K562 (cell line): ENCODE results near the gene ZNF155. TPM values are rescaled to one million over a fixed set of nuclear protein-coding genes. Genes with fewer than 3 reads are reported as not detected.
A peak's percentile ranks its signal among the peaks of the same experiment; 100 is the strongest.

Source experiments
- CAMTA2 ChIP-seq: fragments of 250-450 bp; sonication (Bioruptor Pico); conservative IDR thresholded peaks from 2 replicates; pipeline ENCODE4 v1.5.1; 2022
- ESRRA ChIP-seq: fragments of 450-650 bp; IDR thresholded peaks from 2 replicates; pipeline ENCODE4 v1.6.1; 2014; ENCODE audit warnings: low read depth, mild to moderate bottlenecking, moderate library complexity, borderline replicate concordance
- EZH2 ChIP-seq: IDR thresholded peaks from 2 replicates; pipeline ENCODE4 v1.6.1; 2012; ENCODE audit warnings: low read depth, mild to moderate bottlenecking, inconsistent platforms, low read length, borderline replicate concordance
- HMGN3 ChIP-seq: IDR thresholded peaks from 2 replicates; pipeline ENCODE4 v1.6.1; 2011; ENCODE audit warnings: borderline replicate concordance, low read depth, mild to moderate bottlenecking, mixed read lengths, low read length; ENCODE audit not compliant: insufficient read length; ENCODE audit errors: extremely low read depth
- MXI1 ChIP-seq: IDR thresholded peaks from 2 replicates; pipeline ENCODE4 v1.6.1; 2011; ENCODE audit warnings: low read depth, mild to moderate bottlenecking, improper control_type of control experiment, low read length
- MYC ChIP-seq, 2 experiments: fragments of 250-450 bp in 1 of 2; sonication (Bioruptor Pico) in 1 of 2; IDR thresholded peaks; 2 replicates each; pipeline versions ENCODE4 v1.5.1 to v1.6.1; 2012 to 2021; ENCODE audit warnings: low read depth in 2 of 2, borderline replicate concordance in 1 of 2, improper control_type of control experiment in 1 of 2, low read length in 1 of 2, mild to moderate bottlenecking in 1 of 2, moderate library complexity in 1 of 2
- POLR2H ChIP-seq: IDR thresholded peaks from 2 replicates; pipeline ENCODE4 v1.6.1; 2016; ENCODE audit warnings: missing genetic modification characterization, low read depth, mild to moderate bottlenecking, control low read depth, missing compliant biosample characterization, moderate library complexity
- RB1 ChIP-seq: fragments of 450-650 bp; IDR thresholded peaks from 2 replicates; pipeline ENCODE4 v1.6.1; 2017; ENCODE audit warnings: low read depth, mild to moderate bottlenecking
- RBM14 ChIP-seq: fragments of 200-400 bp; formaldehyde crosslinking; IDR thresholded peaks from 2 replicates; pipeline ENCODE4 v1.6.1; 2018; ENCODE audit warnings: low read depth, mild to moderate bottlenecking, low read length, moderate library complexity, borderline replicate concordance; ENCODE audit not compliant: insufficient read depth
- SIX5 ChIP-seq, 2 experiments: IDR thresholded peaks; 2 replicates each; pipeline ENCODE4 v1.6.1; 2011; ENCODE audit warnings: low read length in 2 of 2, borderline replicate concordance in 1 of 2, low read depth in 1 of 2, mild to moderate bottlenecking in 1 of 2, moderate library complexity in 1 of 2; ENCODE audit not compliant: insufficient read depth in 1 of 2
- XRCC5 ChIP-seq: fragments of 200-400 bp; formaldehyde crosslinking; IDR thresholded peaks from 2 replicates; pipeline ENCODE4 v1.6.1; 2017; ENCODE audit warnings: low read depth, mild to moderate bottlenecking, low read length
- ZKSCAN1 ChIP-seq: fragments of 150-350 bp; IDR thresholded peaks from 2 replicates; pipeline ENCODE4 v1.6.1; 2016; ENCODE audit warnings: low read depth, low read length
- ZNF174 ChIP-seq: fragments of 250-450 bp; sonication (Bioruptor Pico); IDR thresholded peaks from 2 replicates; pipeline ENCODE4 v1.4.0; 2020; ENCODE audit warnings: mild to moderate bottlenecking
- ZNF507 ChIP-seq: conservative IDR thresholded peaks from 2 replicates; pipeline ENCODE4 v1.6.1; 2017; ENCODE audit warnings: missing genetic modification characterization, missing compliant biosample characterization
- ZNF609 ChIP-seq: sonication (generic); formaldehyde crosslinking; IDR thresholded peaks from 2 replicates; pipeline ENCODE4 v1.8.1; 2023; ENCODE audit warnings: missing genetic modification reagents, mild to moderate bottlenecking, borderline replicate concordance
- ZNF766 ChIP-seq: fragments of 200-800 bp; sonication (Bioruptor generic); conservative IDR thresholded peaks from 2 replicates; pipeline ENCODE4 v1.6.1; 2016; ENCODE audit warnings: missing genetic modification characterization, missing compliant biosample characterization
- ZNF830 ChIP-seq: fragments of 250-450 bp; sonication (Bioruptor Pico); IDR thresholded peaks from 2 replicates; pipeline ENCODE4 v1.5.0; 2021; ENCODE audit warnings: mild to moderate bottlenecking
- polyA plus RNA-seq, 8 experiments: library from polyadenylated mRNA; depleted of rRNA in 4 of 8; stranded (reverse) in 5 of 8; unstranded in 3 of 8; fragments of >200 nt; fragmentation: Nextera tagmentation in 2 of 8; fragmentation: Illumina TruSeq in 1 of 8; extraction: Ambion mirVana in 2 of 8; extraction: Trizol in 1 of 8; gene quantifications; 2 replicates each; pipeline versions ENCODE4 v1.2.1 to v1.2.3, GENCODE V29; 2011 to 2014; ENCODE audit warnings: inconsistent platforms in 1 of 8, missing spikeins in 1 of 8
- total RNA-seq, 7 experiments: library from RNA; depleted of rRNA in 6 of 7; stranded (reverse); fragments of >200 nt in 6 of 7; fragmentation: Illumina TruSeq in 2 of 7; extraction: Trizol in 2 of 7; gene quantifications; 2 replicates each; pipeline versions ENCODE4 v1.2.1 to v1.2.3, GENCODE V29; 2011 to 2021; ENCODE audit warnings: low replicate concordance in 1 of 7
- TF ChIP-seq, protein P1 (sequence below), 2 experiments: fragments of 150-350 bp in 1 of 2; IDR thresholded peaks; 2 replicates each; pipeline ENCODE4 v1.6.1; 2012 to 2016; ENCODE audit warnings: low read depth in 2 of 2, low read length in 2 of 2, mild to moderate bottlenecking in 1 of 2, moderate library complexity in 1 of 2

Gene ZNF155
- total and polyA plus RNA-seq, 9 of the 15 experiments (the other 6 are each of a cell fraction or from before 2014, with no cell fraction given), result 0.09 to 0.76 (median 0.37) TPM

DNA sequence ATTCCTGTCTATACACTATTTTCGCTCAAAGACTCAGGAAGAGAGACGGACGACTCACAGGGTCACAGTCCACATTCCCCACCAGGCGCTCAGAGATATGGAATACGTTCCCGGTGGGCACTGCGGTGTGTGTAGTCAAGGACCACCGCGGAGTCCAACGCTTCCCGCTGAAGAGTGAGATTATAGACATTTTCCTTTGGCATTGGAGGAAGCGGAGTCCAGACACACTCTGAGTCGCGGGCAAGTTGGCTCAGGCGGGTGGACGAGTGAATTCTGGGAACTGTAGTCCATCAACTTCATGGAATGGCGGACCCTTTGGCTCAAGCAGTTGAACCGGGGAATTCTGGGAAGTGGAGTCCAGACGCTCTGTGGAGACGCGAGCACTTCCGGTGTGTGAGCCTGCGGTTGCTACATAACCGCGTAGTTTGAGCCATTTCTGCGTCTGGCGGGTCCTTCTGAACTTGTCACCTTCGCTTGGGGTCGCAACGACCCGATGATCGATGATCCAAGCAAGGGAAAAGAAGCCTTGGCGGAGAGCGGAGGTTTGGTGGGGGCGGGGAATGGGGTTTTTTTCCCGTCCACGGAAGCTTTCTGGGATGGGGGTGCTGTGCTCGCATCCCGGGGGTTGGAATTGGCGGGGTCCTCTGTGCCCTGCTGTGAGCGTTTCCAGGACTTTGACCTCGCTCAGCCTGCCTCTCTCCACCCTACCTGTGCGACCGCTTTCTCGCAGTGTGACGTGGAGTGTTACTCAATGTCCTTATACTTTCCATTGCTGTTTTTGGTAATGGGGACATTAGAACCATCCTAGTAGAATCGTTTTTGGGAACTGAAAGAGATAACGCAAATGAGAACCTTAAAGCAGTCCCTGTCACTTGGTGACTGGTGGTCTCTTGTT, 18.8 kb downstream of the ZNF155 start, which contains the start of gene ZNF230 (continued):
- no peak for TF ChIP-seq ZNF609 (CRISPR knock-in tag)
- TF ChIP-seq, protein P1, sequence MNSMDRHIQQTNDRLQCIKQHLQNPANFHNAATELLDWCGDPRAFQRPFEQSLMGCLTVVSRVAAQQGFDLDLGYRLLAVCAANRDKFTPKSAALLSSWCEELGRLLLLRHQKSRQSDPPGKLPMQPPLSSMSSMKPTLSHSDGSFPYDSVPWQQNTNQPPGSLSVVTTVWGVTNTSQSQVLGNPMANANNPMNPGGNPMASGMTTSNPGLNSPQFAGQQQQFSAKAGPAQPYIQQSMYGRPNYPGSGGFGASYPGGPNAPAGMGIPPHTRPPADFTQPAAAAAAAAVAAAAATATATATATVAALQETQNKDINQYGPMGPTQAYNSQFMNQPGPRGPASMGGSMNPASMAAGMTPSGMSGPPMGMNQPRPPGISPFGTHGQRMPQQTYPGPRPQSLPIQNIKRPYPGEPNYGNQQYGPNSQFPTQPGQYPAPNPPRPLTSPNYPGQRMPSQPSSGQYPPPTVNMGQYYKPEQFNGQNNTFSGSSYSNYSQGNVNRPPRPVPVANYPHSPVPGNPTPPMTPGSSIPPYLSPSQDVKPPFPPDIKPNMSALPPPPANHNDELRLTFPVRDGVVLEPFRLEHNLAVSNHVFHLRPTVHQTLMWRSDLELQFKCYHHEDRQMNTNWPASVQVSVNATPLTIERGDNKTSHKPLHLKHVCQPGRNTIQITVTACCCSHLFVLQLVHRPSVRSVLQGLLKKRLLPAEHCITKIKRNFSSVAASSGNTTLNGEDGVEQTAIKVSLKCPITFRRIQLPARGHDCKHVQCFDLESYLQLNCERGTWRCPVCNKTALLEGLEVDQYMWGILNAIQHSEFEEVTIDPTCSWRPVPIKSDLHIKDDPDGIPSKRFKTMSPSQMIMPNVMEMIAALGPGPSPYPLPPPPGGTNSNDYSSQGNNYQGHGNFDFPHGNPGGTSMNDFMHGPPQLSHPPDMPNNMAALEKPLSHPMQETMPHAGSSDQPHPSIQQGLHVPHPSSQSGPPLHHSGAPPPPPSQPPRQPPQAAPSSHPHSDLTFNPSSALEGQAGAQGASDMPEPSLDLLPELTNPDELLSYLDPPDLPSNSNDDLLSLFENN (IDR thresholded peaks at IDR 0.05; ENCODE audit: low read depth in 2 of 2, low read length in 2 of 2), result no peak
- TF ChIP-seq ZKSCAN1, result no peak
- peak; percentile 52; the same call in 1 of the 2 replicates for TF ChIP-seq MYC (IDR thresholded peaks at IDR 0.05; ENCODE audit: low read depth, low read length)
- no peak for TF ChIP-seq MYC (CRISPR knock-in tag; IDR thresholded peaks at IDR 0.05; ENCODE audit: borderline replicate concordance, low read depth)
- TF ChIP-seq CAMTA2 (CRISPR knock-in tag), result no peak
- peak; percentile 80 for TF ChIP-seq ZNF766 (CRISPR knock-in tag)
- TF ChIP-seq RBM14, result no peak
- no peak for TF ChIP-seq MXI1
- peak; percentile 76; the same call in 1 of the 2 replicates for TF ChIP-seq ESRRA
- no peak for TF ChIP-seq ZNF174 (CRISPR knock-in tag)
- no peak; the same call in 1 of the 2 replicates for TF ChIP-seq POLR2H (tag)
- no peak for TF ChIP-seq EZH2
- TF ChIP-seq HMGN3, result no peak
- no peak for TF ChIP-seq ZNF507 (tag)
- no peak; the same call in 1 of the 2 replicates for TF ChIP-seq XRCC5
- peak; percentile 34; the same call in 1 of the 2 replicates for TF ChIP-seq ZNF830 (CRISPR knock-in tag)
- TF ChIP-seq SIX5 (IDR thresholded peaks at IDR 0.05; ENCODE audit: borderline replicate concordance in 1 of 2, insufficient read depth in 1 of 2, low read depth in 1 of 2, low read length in 2 of 2), result peak; percentile 90 to 93
- TF ChIP-seq RB1, result peak; percentile 36
